Ramos (cell line): ENCODE data around the gene PRC1.
"Not testable (repeated sequence)": the region's sequence is repeated elsewhere in the genome, so short reads cannot be mapped to it uniquely, and the experiment has no call there.

Source experiments
- in situ Hi-C: fragments of 300-500 bp; cut with MboI; formaldehyde crosslinking; loops from one replicate; pipeline ENCODE4 v1.14.3; 2022; ENCODE audit warnings: low sequenced_read_pairs; ENCODE audit not compliant: unreplicated experiment

Gene PRC1

GRCh38 chr15:90994417-90995311 is at the start of gene PRC1:
Gene PRC1, minus strand, starts transcription at chr15:90994535. Its CDS starts 118 bp downstream, at chr15:90994417.
- in situ Hi-C loops: no loop called here

GRCh38 chr15:91043202-91043874 is 49.0 kb upstream of the PRC1 start:
- in situ Hi-C loops: no loop called here

GRCh38 chr15:91040856-91041255 is 46.5 kb upstream of the PRC1 start:
- in situ Hi-C loops: no loop called here

- in situ Hi-C loops: no loop called here
These were observed 45.7 kb upstream of the PRC1 start for GRCh38 chr15:91039996-91040395.

- in situ Hi-C loops: no loop called here
These were observed 38.8 kb upstream of the PRC1 start for GRCh38 chr15:91032919-91033803.

- in situ Hi-C loops: no loop called here
These were observed 37.5 kb upstream of the PRC1 start for GRCh38 chr15:91031796-91032195.

GRCh38 chr15:91027677-91028076 is 33.3 kb upstream of the PRC1 start:
- in situ Hi-C loops: no loop called here

GRCh38 chr15:91023720-91024119 is 29.4 kb upstream of the PRC1 start:
- in situ Hi-C loops: no loop called here

- in situ Hi-C loops: no loop called here
These were observed 28.4 kb upstream of the PRC1 start for GRCh38 chr15:91022832-91023129.

GRCh38 chr15:91022075-91022831 is 27.9 kb upstream of the PRC1 start, which contains the start of gene VPS33B:
Gene VPS33B, minus strand, starts transcription at chr15:91022594. Its CDS starts 345 bp downstream, at chr15:91022249.
- in situ Hi-C loops: no loop called here

- in situ Hi-C loops: no loop called here
These were observed 27.3 kb upstream of the PRC1 start for GRCh38 chr15:91021516-91022074.

- in situ Hi-C loops: no loop called here
These were observed 23.8 kb upstream of the PRC1 start for GRCh38 chr15:91018158-91018557.

GRCh38 chr15:91017716-91018115 is 23.4 kb upstream of the PRC1 start:
- in situ Hi-C loops: no loop called here

- in situ Hi-C loops: not testable (repeated sequence)
These were observed 19.4 kb upstream of the PRC1 start for GRCh38 chr15:91013701-91014100.

- in situ Hi-C loops: no loop called here
These were observed 12.9 kb upstream of the PRC1 start for GRCh38 chr15:91007266-91007665.

- in situ Hi-C loops: no loop called here
These were observed 6.9 kb upstream of the PRC1 start for GRCh38 chr15:91001209-91001608.

GRCh38 chr15:90998737-90999136 is 4.4 kb upstream of the PRC1 start:
- in situ Hi-C loops: no loop called here

- in situ Hi-C loops: no loop called here
These were observed 297 bp downstream of the PRC1 start for GRCh38 chr15:90994059-90994416.

- in situ Hi-C loops: no loop called here
These were observed 2.6 kb downstream of the PRC1 start for GRCh38 chr15:90991587-90992285.
